RCC 7860 (cell line): ENCODE results near the gene PPP1R14D.

ENCODE experiments used
- DNase-seq: peaks from one replicate; pipeline ENCODE4 v3.0.0-alpha.2; 2015; ENCODE audit warnings: low spot score
- FAIRE-seq: peaks from 2 replicates; lab custom pipeline; 2012; peaks lifted over from hg19 to GRCh38; lab: Jason Lieb, UNC

PPP1R14D gene

DNA sequence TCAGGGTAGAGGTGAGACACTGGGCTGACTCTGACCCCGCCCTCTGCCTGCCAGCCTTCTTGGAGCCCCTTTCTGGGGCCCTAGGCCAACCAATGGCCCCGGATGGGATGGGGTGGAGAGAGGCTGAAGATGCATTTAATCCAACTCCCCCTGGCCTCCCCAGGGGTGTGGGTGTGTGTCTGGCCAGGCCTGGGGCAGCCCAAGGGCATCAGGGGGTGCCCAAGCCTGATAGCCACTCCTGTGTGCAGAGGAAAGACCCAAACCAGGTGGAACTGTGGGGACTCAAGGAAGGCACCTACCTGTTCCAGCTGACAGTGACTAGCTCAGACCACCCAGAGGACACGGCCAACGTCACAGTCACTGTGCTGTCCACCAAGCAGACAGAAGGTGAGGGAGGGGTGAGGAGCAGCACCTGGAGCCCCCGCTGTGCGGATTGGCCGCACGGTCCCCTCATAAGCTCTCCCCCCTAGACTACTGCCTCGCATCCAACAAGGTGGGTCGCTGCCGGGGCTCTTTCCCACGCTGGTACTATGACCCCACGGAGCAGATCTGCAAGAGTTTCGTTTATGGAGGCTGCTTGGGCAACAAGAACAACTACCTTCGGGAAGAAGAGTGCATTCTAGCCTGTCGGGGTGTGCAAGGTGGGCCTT is 24.9 kb upstream of the PPP1R14D start:
- no peak for DNase-seq
- FAIRE-seq, result no peak

DNA sequence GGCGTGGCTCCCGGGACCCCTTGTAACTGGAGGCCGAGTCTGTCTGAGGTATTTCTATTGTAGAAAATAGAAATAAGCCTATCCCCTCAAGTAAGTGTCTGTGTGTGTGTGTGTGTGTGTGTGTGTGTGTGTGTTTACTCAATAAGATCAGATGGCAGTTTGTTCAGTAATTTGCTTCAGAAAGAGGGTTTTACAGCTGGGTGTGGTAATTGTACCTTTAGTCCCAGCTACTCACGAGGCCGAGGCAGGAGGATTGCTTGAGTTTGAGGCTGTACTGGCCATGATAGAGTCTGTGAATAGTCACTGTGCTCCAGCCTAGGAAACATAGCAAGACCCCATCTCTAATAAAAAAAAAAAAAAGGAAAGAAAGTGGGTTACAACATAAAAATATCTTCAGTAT is 24.0 kb upstream of the PPP1R14D start:
- FAIRE-seq, result no peak

DNA sequence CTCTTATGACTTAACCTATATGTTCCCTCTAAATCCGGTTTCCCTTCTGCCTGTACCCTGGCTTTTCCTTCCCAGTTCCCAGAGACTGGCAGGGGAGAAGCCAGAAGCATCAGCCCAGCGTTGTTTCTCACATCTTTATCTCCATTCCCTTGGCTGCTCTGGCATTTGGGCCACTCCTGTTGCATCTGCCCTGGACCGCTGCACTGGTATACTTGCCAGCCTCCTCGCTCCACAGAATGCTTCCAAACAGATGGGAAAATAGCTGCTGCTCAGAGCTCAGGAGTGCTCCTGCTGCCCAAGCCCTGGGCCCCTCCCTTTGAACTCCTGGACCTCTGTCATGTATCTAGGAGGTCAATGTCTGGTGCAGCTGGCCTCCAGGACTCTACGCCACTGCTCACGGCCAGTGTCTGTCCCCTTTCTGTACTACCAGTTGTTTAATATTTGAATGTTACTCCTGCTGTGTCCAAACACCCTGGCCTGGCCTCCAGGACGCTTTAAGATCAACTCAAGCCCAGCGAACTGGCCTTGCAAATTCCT is 22.1 kb upstream of the PPP1R14D start:
- FAIRE-seq (no peak), DNase-seq (no peak)

More for the DNA sequence above, 24.0 kb upstream of the PPP1R14D start:
- no peak for DNase-seq

DNA sequence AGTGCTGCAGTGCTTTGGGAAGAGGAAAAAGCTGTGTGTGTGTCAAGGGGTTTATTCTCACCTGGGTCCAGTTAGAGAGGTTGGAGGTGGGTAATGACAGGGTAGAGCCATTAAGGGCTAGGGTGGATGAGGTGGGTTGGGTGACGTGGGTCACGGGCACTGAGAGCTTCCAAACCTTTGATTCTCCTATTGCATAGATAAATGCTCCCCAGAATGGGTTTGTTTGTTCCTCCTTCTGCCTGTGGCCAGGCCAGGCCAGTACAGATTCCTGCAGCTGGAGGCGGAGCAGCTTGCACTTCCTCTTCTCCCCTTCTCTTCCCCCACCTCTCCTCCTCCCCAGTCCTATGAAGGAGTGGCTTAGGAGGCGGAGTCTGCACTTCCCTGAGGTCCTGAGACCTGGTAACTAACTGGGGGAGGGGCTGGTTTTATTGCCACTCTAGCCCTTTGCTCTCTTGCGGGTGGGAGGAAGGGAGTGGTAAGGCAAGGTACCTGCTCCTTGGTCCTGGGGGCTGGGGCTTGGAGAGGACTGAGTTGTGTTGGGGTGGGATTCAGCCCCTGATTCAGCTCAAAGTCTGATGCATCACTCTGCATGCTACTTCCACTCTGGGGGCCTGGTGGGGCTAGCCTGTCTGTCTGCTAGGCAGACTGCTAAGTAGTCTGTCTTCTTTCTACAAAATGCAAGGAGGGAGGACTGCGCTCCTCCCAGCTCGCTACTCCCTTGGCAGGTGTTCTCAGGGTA is 18.9 kb upstream of the PPP1R14D start:
- DNase-seq, result no peak
- no peak for FAIRE-seq

DNA sequence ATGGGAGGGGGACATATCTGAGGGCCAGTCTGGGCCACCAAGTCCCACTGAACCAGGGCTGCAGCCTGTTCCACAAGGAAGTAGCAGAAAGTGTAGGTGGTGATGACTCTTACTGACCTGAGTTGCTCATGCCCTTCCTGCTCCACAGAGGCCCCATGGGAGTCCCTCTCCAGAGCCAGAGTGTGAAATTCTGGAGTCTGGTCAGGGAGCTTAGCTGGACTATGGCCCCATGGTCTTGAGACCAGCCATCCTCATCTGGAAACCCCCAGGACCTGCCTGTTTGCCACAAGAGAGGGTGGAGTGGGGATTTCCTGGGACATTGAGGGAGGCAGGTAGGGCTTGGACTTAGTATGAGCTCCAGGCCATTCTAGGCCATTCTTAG is 18.3 kb upstream of the PPP1R14D start:
- no peak for DNase-seq
- FAIRE-seq, result no peak

DNA sequence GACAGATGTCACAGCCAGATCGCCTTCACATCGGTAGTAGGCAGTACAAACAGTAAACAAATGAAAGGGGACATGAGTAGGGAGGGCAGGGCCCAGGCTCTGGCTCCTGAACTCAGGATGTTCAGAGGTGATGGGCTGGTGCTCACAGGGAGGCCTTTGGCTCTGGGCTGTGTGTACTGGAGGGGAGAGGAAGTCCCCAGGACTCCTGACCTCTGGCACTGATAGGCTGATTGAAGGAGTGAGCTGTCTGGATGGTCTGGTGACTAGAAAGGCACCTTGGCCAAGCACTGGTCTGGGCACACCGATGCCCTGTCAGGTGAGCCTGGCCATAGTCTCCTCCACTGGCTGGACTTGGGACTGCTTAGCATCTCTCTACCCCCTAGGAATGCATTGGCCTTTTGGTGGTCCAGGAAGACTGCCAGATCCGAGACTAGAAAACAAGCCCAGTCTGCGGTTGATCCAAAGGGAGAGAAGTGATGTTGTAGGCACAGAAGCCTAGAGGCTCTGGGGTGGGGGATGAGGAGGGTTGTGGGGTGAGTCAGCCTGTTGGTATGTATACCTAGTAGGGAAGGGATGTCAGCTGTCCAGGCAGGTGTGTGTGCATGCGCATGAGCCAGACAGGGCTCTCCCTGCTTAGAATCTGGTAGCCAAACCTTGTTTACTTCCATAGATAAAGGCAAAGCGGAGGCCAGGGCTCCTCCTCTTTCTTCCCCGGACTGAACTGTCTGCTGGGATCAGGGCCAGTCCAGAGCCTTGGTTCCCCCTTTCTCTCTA is 17.2 kb upstream of the PPP1R14D start:
- FAIRE-seq, result no peak
- no peak for DNase-seq

DNA sequence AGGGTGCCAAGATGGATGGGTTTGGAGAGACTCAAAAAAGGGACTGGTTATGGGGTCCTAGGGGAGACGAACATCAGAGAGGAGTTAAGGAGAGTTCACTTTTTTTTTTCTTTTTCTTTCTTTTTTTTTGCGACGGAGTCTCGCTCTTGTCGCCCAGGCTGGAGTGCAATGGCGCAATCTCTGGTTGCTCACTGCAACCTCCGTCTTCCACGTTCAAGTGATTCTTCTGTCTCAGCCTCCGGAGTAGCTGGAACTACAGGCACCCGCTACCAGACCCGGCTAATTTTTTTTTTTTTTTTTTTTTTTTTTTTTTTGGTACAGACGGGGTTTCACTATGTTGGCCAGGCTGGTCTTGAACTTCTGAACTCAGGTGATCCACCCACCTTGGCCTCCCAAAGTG is 16.5 kb upstream of the PPP1R14D start:
- FAIRE-seq (no peak), DNase-seq (no peak)

DNA sequence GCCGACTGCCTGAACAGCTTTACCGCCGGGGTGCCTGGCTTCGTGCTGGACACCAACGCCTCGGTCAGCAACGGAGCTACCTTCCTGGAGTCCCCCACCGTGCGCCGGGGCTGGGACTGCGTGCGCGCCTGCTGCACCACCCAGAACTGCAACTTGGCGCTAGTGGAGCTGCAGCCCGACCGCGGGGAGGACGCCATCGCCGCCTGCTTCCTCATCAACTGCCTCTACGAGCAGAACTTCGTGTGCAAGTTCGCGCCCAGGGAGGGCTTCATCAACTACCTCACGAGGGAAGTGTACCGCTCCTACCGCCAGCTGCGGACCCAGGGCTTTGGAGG is 16.2 kb upstream of the PPP1R14D start:
- DNase-seq (no peak), FAIRE-seq (no peak)

DNA sequence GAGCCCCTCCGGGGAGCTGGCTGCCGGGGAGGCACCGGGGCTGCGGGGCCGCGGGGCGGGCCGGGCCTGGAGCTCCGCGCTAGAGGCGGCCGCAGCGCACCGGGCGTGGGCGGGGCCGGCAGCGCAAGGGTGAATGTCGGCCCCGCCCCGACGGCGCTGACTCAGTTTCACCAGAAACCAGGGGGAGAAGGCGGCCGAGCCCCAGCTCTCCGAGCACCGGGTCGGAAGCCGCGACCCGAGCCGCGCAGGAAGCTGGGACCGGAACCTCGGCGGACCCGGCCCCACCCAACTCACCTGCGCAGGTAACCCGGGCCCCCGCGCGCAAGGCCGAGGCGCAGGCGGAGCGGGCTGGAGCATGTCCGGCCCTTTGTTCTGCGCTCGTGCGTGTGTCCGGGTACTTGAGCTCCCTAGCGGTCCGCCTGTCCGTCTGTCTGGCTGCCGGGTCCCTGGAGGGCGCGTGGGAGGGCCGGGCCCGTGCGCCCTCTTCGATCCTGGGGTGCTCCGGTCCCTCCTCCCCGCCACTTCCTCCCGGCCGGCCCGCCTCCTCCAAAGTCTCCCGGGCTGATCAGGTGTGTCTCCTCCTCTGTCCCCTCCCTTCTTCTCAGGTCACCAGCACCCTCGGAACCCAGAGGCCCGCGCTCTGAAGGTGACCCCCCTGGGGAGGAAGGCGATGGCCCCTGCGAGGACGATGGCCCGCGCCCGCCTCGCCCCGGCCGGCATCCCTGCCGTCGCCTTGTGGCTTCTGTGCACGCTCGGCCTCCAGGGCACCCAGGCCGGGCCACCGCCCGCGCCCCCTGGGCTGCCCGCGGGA is 15.6 kb upstream of the PPP1R14D start, which contains the start of gene SPINT1:
Gene SPINT1 (plus strand): TSS at position 164 of the 811 bp plus-strand sequence. CDS start 507 bp downstream, at position 671.
- DNase-seq, result no peak
- FAIRE-seq, result no peak

DNA sequence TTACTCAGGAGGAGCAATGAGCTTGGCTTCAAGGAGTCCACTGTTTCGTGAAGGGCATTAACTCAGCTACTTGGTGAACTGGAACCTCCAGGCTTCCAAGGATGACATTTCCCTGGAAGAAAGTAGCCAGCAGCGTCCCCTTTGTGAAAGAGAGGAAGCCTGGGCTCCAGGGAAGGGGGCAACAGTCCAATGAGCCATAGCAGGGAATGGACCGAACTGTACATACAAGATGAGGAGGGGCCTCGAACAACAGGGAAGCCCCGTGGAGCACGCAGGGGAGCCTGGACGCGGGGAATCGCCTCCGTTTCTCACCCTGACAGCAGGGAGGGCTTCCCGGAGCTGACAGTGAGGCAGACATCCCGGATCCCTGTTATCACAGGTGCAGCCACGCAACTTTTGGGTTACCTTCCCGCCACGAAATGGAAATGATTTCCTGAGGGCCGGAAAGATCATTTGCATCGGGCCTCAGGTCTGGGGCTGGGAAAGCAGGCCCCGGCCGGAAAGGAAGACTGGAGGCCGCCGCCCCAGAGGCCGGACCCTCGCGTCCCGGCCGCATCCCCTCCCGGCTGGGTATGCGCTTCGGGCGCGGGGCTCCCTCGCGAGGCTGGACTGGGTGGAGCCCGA is 14.9 kb upstream of the PPP1R14D start:
- FAIRE-seq (no peak), DNase-seq (no peak)

DNA sequence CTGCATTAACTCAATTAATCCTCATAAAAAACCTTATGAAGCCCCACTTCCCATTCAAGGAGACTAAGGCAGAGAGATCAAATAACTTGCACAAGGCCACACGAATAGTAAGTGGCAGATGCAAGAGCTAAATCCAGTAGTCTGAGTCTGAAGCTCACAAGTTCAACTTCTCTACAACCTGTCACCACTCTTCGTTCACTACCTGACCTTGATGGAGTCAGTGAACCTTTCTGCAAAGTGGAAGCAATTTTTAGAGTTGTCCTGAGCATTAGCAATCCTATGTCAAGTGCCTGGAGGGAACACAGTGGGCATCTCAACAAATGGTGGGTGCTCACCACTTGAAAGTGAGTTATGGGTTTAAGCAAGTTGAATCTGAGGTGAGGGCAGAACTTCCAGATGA is 13.2 kb upstream of the PPP1R14D start:
- FAIRE-seq (no peak), DNase-seq (no peak)

DNA sequence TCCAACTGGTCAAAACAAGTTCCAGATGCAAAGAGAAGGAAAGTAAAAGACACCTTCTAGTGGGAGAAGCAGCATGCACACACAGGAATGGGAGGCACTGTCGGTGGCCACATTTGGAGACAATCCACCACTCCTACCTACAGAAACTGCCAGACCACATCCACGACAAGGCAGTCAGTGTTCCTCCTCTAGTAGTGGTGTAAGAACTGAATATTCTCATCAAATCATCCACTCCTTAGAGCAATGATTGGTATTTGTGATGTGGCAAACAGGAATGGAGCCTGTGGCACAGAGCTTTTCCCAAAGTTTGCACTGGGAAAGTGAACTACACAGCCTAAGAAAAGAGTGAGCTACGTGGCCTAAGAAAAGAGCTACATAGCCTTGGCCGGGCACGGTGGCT is 10.2 kb upstream of the PPP1R14D start:
- no peak for DNase-seq
- FAIRE-seq, result no peak

DNA sequence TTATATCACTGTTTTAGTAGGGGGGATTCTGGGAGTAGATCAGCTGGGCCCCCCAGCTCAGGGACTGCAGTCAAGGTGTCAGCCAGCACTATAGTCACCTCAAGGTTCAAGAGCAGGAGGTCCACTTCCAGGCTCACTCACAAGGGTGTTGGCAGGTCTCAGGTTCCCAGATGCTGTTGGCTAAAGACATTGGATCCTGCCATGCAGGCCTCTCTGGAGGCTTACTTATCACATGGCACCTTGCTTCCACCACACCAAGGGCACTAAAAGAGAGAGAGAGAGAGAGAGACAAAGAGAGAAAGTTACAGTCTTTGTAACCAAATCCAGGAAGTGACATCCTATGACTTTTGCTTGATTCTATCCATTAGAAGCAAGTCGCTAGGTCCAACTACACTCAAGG is 7.5 kb upstream of the PPP1R14D start:
- no peak for DNase-seq
- FAIRE-seq, result no peak

DNA sequence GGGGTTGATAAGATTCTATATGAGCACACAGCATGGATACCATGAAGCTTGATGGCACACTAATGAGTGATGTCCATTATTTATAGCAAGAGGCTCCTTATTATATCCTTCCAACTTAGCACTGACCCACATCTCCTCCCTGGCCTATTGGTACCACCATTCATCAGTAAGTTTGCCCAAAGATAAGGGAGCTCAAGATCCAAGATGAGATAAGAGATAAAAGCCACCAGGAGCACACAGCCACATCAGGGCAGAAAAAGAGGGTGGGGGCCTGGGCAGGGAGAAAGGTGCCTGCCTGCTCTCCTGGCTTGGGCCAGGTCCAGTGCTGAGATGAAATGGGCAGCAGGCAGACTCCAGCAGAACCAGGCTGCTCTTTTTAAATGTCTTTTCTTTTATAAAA is 4.4 kb upstream of the PPP1R14D start:
- FAIRE-seq, result no peak
- no peak for DNase-seq

DNA sequence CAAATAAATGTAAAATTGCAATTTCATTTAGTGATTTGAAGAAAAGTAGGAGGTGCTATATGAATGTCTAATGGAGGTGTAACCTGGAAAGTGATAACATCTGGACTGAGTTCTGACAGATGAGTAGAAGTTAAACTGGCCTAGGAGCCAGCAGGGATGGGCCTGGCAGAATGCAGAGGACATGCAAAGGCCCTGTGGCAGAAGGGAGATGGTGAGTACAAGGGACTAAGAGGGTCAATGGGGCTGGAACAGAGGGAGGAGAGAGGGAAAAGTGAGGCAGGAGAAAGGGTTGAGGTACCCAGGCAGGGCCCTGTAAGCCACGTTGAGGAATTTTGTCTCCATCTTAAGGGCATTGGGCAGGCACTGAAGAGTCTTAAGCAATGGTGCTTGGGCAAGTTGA is 3.4 kb upstream of the PPP1R14D start:
- FAIRE-seq, result no peak
- no peak for DNase-seq

DNA sequence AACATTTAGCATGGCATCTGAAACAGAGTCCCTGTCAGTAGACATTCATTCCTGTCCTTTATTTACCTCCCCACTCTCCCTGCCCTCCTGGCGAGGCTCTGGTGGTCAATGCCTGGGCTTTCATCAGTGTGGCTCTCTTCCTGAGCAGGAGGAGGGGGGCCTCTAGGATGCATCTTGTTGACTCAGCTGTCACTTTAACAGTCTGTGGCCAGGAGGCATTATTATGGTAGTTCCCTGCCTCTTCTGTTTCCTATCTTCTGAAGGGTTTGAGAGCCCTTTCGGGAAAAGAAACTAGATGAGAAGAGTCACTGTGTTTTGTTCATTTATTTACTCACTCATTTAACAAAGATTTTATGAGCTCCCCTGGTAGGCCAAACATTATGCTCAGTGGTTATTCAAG is 2.4 kb upstream of the PPP1R14D start:
- DNase-seq, result no peak
- no peak for FAIRE-seq

DNA sequence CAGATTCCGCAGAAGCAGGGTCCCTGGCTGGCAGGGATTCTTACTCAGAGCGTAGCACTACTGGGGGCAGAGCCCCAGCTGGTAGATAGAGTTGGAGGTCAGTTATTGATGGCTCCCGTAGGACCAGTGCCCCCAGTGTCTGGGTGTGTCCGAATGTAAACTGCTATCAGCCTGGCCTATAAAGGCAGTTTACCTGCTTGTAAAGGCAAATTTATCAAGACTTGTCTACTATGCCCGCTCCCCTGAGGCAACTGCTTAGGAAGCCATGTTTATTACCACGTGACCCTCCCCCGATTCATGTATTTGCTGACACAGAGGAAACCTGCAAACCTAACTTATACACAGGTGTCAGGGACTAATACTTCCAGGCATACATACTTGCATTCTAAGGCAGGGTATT is 607 bp upstream of the PPP1R14D start:
- FAIRE-seq (no peak), DNase-seq (no peak)

DNA sequence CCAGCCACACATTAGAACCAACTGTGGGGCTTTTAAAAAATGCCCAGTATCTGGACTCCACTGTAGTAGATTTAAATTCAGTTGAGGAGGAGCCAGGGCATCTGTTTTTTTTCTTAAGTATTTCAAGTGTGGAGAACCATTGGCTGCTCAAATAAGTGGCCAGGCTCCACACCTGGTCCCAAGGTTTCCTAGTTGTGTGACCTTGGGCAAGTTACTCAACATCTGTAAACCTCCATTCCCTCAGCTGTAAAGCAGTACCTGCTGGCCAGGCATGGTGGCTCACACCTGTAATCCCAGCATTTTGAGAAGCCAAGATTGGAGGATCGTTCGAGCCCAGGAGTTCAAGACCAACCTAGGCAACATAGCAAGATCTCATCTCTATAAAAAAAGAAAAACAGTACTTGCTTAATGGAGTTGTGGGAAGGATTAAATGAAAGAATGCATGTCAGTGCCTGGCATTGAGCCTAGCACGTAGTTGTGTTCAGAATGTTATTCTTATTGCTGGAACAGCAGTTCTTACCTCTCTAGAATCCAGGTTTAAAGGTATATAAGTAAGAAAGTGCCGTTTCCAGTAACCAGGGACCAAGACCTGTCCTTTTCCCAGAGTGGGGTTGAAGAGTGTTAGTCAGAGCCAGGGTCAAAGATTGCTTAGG is 2.0 kb downstream of the PPP1R14D start:
- FAIRE-seq, result no peak
- no peak for DNase-seq

DNA sequence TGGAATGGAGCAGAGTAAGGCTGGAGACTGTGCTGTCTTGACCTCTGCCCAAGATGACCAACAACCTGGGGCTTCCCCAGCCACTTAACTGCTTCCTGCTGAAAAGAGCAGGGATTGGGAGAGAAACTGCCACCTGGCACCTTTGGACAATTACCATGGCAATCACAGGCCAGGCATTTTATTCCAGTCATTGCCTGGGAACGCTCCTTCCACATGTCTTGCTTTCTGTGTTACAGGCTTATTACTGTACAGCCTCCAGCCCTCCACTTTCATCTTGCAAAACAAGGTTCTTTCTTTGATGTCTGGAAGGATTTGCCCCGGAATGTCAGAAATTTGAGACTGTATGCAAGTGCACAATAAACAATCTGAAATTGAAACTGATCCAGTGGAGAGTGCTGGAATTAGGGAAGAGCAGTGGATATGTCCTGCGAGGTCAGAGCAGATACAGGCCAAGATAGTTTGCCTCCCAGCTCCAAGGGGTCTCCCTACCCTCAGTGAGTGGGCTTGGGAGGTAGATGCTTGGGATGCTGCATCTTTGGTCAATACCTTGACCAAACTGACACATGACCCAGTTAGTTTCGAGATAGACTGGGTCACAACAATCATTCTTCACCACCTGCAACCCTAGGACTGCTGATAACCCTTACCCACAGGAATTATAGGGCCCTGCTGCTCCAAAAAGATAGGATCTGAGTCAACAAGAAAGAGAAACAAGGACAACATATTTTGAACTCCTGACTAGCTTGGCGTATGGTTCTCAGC is 2.7 kb downstream of the PPP1R14D start:
- DNase-seq (peak; percentile 14), FAIRE-seq (no peak)
